ENCODE measurements around the gene TGFBR1.

TGFBR1 gene

GRCh38 chr9:99104459-99105151, at the start of gene TGFBR1:
TSS of gene TGFBR1 (plus strand) at chr9:99105113. CDS start at chr9:99105206, 93 bp downstream.
- peak; percentile 97 for DNase-seq
- TF ChIP-seq CTCF (IDR thresholded peaks at IDR 0.05; ENCODE audit: low read depth, low read length): 0 out of 2 replicates have a peak, but pooled peaks have one; percentile 0
- no peaks in the 10 kb centered on the region for H3K27me3 ChIP-seq (ENCODE audit: insufficient read depth, low read depth, severe bottlenecking)
- peak within 1 kb of the TSS; percentile 90 for H3K4me3 ChIP-seq (ENCODE audit: low read depth, low read length)
- peak within 1 kb of the TSS; percentile 84 for H3K27ac ChIP-seq
- no peaks in the 10 kb centered on the region; the same call in 1 of the 2 replicates for H3K36me3 ChIP-seq
- peaks cover 3% of the 10 kb centered on the region for H3K9me3 ChIP-seq (ENCODE audit: severe bottlenecking)

- no peak for TF ChIP-seq CTCF (IDR thresholded peaks at IDR 0.05; ENCODE audit: low read depth, low read length)
- H3K36me3 ChIP-seq: no peaks in the 10 kb centered on the region
- H3K4me3 ChIP-seq (ENCODE audit: low read depth, low read length): no peak overlapping the region
- no peaks in the 10 kb centered on the region for H3K27me3 ChIP-seq (ENCODE audit: insufficient read depth, low read depth, severe bottlenecking)
- peak; percentile 27 for DNase-seq
- H3K9me3 ChIP-seq (ENCODE audit: severe bottlenecking): no peaks in the 10 kb centered on the region
- no peak overlapping the region for H3K27ac ChIP-seq
These were observed 49.5 kb upstream of the TGFBR1 start for GRCh38 chr9:99055384-99055783.

GRCh38 chr9:99056186-99056585, 48.7 kb upstream of the TGFBR1 start:
- no peak overlapping the region for H3K4me3 ChIP-seq (ENCODE audit: low read depth, low read length)
- H3K27ac ChIP-seq: no peak overlapping the region
- DNase-seq: no peak
- H3K27me3 ChIP-seq (ENCODE audit: insufficient read depth, low read depth, severe bottlenecking): no peaks in the 10 kb centered on the region
- H3K9me3 ChIP-seq (ENCODE audit: severe bottlenecking): no peaks in the 10 kb centered on the region
- no peak for TF ChIP-seq CTCF (IDR thresholded peaks at IDR 0.05; ENCODE audit: low read depth, low read length)
- H3K36me3 ChIP-seq: no peaks in the 10 kb centered on the region

GRCh38 chr9:99056886-99057664, 47.8 kb upstream of the TGFBR1 start:
- no peaks in the 10 kb centered on the region for H3K9me3 ChIP-seq (ENCODE audit: severe bottlenecking)
- TF ChIP-seq CTCF (IDR thresholded peaks at IDR 0.05; ENCODE audit: low read depth, low read length): no peak
- no peaks in the 10 kb centered on the region for H3K36me3 ChIP-seq
- H3K27ac ChIP-seq: no peak overlapping the region
- DNase-seq: no peak
- no peak overlapping the region for H3K4me3 ChIP-seq (ENCODE audit: low read depth, low read length)
- no peaks in the 10 kb centered on the region for H3K27me3 ChIP-seq (ENCODE audit: insufficient read depth, low read depth, severe bottlenecking)

- TF ChIP-seq CTCF (IDR thresholded peaks at IDR 0.05; ENCODE audit: low read depth, low read length): no peak
- H3K36me3 ChIP-seq: no peaks in the 10 kb centered on the region
- no peak overlapping the region for H3K27ac ChIP-seq
- H3K4me3 ChIP-seq (ENCODE audit: low read depth, low read length): no peak overlapping the region
- no peak for DNase-seq
- no peaks in the 10 kb centered on the region for H3K27me3 ChIP-seq (ENCODE audit: insufficient read depth, low read depth, severe bottlenecking)
- no peaks in the 10 kb centered on the region for H3K9me3 ChIP-seq (ENCODE audit: severe bottlenecking)
These were observed 47.0 kb upstream of the TGFBR1 start for GRCh38 chr9:99057665-99058625.

Data from WERI-Rb-1 (cell line).